HCT116 (cell line): ENCODE measurements around the gene GPN2.

ENCODE experiments used
- CTCF ChIP-seq, 3 experiments: fragments of 200-600 bp in 1 of 3; sonication (generic) in 1 of 3; IDR thresholded peaks in 2 of 3; conservative IDR thresholded peaks in 1 of 3; 2 replicates each; pipeline ENCODE4 v1.5.1; 2012 to 2017; ENCODE audit warnings: low read depth in 2 of 3, low read length in 2 of 3, antibody characterized with exemption in 1 of 3, borderline replicate concordance in 1 of 3, control low read depth in 1 of 3, mild to moderate bottlenecking in 1 of 3, mixed read lengths in 1 of 3, mixed run types in 1 of 3, moderate library complexity in 1 of 3; ENCODE audit not compliant: insufficient read depth in 1 of 3
- EGR1 ChIP-seq: IDR thresholded peaks from 2 replicates; pipeline ENCODE4 v1.6.1; 2012; ENCODE audit warnings: low read depth
- ELF1 ChIP-seq: IDR thresholded peaks from 2 replicates; pipeline ENCODE4 v1.6.1; 2012; ENCODE audit warnings: low read depth, borderline replicate concordance
- EZH2 ChIP-seq: fragments of 200-600 bp; sonication (generic); IDR thresholded peaks from 2 replicates; pipeline ENCODE4 v1.6.1; 2017; ENCODE audit warnings: antibody characterized with exemption, mixed run types
- EZH2phosphoT487 ChIP-seq: fragments of 200-600 bp; IDR thresholded peaks from 2 replicates; pipeline ENCODE4 v1.6.1; 2018; ENCODE audit warnings: antibody characterized with exemption, borderline replicate concordance
- FOSL1 ChIP-seq: IDR thresholded peaks from 2 replicates; pipeline ENCODE4 v1.6.1; 2012; ENCODE audit warnings: low read depth
- MAX ChIP-seq: IDR thresholded peaks from 2 replicates; pipeline ENCODE4 v1.6.1; 2012
- POLR2A ChIP-seq: IDR thresholded peaks from 2 replicates; pipeline ENCODE4 v1.7.0; 2011; ENCODE audit warnings: borderline replicate concordance; ENCODE audit not compliant: insufficient read depth, insufficient read length; ENCODE audit errors: extremely low read depth
- POLR2AphosphoS5 ChIP-seq: IDR thresholded peaks from 2 replicates; pipeline ENCODE4 v1.6.1; 2011; ENCODE audit warnings: mild to moderate bottlenecking, low read depth, low read length, moderate library complexity
- RAD21 ChIP-seq: IDR thresholded peaks from 2 replicates; pipeline ENCODE4 v1.6.1; 2012; ENCODE audit warnings: low read depth, mild to moderate bottlenecking
- REST ChIP-seq: IDR thresholded peaks from 2 replicates; pipeline ENCODE4 v1.6.1; 2012; ENCODE audit warnings: low read depth
- TCF7L2 ChIP-seq: IDR thresholded peaks from 2 replicates; pipeline ENCODE4 v1.7.0; 2011; ENCODE audit warnings: borderline replicate concordance, inconsistent platforms; ENCODE audit not compliant: insufficient read depth, insufficient read length; ENCODE audit errors: extremely low read depth

- TF ChIP-seq CTCF (IDR thresholded peaks at IDR 0.05 in 2 of 3, conservative IDR thresholded peaks at IDR 0.05 in 1 of 3; ENCODE audit: borderline replicate concordance in 1 of 3, insufficient read depth in 1 of 3, low read depth in 2 of 3, low read length in 2 of 3) (no peak), EGR1 (peak; percentile 62), POLR2A (peak; percentile 96), EZH2phosphoT487 (no peak), FOSL1 (no peak), POLR2AphosphoS5 (peak; percentile 92), MAX (peak; percentile 58), RAD21 (no peak), EZH2 (no peak), TCF7L2 (no peak), ELF1 (no peak), REST (no peak)
These were observed 10.1 kb upstream of the GPN2 start, which contains the start of gene GPATCH3 for GRCh38 chr1:26900001-26900814.
